Measurements from ENCODE around the gene TMEM132E.

TMEM132E gene

DNA sequence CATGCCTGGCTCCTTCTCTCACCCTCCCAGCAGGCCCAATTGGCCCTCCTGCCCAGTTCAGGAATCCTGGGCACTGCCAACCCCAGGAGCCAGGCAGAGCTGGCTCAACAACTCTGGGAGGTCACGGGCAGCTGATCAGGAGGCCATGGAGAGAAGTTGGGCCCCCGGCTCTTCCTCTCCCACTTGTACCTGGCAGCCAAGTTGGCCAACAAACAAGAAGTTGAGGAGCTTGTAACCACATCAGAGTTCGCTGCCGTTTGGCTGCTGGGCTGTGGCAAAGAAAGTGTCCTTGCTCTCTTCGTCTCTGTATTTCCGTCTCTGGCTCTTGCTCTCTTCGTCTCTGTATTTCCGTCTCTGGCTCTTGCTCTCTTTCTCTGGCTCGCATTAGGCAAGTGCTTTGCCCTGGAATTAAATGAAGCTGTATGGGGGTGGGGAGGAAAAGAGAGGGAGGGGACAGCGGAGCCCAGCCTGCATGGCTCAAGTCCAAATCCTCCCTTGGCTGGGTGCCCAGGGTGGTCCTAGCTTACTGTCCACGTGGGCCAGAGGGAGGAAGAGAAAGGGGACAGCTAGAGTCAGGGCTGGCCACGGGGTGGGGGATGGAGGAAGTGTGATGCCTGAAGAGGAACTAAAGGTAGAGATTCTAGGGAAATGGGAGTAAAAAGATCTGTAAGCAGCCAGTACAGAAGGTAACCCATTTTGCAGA is 7.8 kb upstream of the TMEM132E start:
- no peak for DNase-seq

DNA sequence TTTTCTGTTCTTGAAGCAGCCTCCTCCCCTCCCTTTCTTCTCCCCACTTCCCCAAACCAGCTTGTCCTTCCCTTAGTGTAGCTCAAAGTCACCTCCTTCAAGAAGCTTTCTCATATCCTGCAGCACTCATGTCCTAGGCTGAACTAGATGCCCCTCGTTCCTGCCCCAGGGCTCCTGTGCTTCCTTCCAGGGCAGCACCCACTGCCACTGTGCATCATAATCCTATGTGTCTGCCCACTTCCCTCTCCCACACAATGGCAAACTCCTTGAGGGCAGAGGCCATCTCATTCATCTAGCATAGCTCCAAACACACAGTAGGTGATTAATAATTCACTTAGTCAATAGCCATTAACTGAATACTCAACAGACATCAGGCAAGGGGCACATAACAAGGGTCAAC is 6.9 kb upstream of the TMEM132E start:
- no peak for DNase-seq

DNA sequence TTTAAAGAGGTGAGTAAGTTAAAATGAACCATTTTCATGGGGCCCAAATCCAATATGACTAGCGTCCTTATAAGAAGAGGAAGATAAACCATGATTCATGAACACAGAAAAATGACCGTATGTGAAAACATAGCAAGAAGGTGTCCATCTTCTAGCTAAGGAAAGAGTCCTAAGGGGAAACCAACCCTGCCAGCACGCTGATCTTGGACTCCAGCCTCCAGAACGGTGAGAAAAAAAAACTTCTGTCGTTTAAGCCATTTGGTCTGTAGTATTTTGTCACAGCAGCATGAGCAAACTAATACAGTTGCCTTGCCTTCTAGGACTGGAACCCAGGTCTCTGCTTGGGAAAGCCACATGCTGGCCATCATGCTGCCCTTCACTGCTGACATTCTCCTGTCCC is 4.2 kb upstream of the TMEM132E start:
- DNase-seq = no peak

DNA sequence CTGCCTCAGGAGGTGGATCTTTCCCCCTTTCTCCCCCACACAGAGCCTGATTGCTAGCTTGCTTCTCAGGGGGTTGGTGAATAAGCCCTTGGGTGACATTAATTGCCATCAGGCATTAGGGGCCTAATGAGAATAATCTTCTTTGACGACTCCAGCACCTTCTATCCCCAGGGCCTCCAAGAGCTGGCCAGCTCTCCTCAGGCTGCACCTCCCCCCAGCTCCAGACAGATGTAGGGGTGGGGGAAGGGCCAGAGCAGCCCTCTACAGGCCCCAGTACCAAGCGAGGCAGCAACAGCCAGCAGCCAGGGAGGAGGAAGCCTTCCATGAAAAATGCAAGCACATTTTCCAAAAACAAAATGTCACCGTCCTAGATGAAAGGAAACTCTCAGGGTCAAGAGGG is 1.4 kb upstream of the TMEM132E start:
- no peak for DNase-seq

DNA sequence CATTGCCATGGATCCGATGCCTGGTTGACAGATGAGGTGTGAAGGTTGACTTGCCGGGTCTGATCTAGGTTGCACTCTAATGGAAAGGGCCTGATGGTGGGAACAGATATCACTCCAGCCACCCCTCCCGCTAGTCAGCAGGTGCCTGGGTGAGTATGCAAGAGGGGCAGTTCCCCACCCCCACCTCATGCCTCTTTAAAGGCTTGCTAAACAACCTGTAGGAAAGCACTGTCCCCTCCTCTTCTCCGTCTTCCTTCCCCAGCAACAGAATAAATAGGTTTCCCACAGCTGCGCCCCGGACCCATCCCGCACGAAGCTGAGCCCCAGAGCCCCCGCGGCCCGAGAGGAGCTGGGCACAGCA is 746 bp upstream of the TMEM132E start:
- no peak for DNase-seq

DNA sequence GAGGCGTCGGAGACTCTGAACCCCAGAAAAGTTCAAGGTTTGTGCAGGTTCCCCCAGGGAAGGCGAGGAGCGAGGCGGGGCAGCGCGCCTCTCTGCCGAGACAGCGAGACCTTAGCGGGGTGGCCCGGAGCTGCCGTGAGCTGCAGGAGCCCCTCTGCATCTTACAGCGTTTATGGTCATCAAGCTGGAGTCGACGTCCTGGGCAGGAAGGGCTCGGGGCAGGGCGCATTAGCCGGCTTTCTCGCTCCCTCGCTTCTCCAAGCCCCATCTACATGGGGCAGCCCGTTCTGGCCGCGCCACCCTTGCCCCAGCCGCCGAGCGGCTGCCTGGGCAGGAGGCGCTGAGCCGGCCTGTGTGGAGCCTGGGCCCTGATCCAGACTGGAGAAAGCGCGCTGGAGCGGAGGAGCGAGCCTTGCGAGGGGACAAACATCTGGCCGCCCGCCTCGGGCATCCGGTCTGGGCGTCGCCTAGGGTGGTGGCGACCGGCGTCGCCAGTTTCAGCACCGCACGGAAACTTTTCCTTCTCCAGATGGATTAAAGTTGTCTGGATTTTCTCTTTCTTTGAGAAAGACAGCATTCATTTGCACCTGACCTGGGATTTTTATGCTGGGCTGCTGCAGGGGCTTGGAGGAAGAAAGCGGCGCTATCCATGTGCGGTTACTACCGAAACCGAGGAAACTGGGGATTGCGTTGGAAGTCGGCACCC is 750 bp downstream of the TMEM132E start:
- DNase-seq = no peak

DNA sequence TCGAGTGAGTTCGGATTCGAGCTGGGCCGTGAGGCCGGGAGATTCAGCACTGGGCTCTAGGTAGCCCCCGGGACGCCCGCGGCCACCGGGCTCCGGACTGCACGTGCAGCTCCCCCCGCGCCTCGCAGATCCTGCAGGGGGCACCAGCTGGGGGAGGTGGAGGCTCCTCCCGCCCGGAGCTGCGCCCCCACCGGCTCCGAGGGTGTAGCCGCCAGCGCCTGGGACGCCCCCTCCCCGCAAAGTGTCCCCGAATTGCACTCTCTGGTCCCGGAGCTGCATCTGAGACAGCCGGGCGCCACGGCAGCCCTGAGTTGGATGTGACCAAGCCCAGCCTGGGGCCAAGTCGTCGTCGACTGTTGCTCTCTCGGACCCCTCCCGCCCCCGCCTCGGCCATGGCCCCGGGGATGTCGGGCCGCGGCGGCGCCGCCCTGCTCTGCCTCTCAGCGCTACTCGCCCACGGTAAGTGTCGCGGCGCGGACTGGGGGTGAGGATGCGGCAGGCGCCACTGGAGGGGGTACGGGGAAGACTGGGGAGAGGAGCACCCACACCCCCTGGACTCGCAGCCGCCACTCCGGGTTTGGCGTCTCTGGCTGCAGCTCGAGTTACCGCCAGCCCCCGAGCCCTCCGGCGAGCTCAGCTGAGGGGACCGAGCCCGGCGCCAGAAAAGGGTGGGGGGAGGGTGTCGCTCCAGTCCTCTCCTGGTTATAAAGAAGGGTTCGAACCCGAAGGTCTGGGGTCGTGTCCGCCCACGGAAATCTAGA is 1.5 kb downstream of the TMEM132E start:
- peak; percentile 15 for DNase-seq

DNA sequence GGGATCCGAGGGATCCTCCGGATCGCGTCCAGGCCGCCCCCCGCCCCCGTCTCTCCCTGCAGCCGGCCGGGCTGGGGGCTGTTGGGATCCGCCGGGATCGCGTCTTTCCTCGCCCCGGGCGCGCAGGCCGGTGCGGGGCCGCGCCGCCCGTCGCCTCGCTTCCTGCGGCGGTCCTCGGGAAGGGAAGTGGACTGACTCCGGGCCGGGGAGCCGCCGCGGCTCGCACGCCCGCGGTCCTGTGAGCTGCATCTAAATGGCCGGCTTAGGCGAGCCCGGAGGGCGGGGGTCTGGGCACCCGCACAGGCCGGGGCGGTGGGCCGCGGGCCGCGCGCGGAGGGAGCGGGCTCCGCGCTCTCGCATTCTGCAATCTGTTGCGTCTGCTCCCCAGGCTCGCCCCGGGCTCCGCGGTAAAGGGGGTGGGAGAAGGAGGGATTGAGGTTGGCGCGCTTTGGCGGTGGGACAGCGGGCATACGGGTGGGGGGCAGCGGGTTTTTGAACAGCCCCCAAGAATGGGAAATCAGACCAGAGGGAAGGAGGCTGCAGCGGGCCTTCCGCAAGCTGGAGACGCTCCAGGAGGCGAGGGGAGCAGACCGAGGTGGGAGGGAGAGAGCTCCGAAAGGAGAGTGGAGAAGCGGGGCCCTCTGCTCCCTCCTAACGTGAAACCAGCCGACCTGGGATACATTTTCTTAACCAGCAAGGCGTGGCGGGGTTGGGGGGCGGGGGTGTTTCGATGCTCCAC is 2.2 kb downstream of the TMEM132E start:
- no peak for DNase-seq

DNA sequence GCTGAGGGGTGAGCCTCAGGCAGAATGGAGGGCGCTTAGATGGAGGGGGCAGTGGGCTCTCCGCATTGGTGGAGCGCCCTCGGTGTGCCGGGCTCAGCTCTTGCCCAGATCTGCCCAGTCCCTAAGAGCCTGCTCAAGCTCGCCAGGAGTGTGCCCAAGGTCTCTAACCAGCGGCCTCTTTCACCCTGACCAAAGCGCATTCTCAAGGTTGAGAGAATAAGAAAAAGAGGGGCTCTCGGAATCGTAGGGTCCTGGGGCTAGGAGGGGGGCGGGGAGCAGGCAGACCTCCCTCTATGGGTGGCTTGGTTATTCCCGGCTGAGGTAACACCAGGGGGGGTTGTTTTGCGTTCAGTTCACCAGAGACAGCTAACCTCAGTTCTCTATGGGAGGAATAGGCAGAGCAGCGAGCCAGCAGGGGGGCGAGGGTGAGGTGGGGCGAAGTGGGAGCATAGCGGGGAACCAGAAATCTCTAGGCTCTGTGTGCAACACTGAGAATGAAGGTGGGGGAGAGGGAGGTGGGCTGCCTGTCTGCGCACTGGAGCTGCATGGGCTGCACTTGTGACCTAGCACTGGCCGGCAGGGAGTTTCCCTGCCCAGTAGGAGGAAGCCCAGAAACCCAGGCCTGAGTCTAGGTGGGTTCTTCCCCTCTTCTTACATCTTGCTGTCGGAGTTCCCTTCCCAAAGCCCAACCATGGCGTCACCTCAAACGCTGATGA is 3.0 kb downstream of the TMEM132E start:
- no peak for DNase-seq

DNA sequence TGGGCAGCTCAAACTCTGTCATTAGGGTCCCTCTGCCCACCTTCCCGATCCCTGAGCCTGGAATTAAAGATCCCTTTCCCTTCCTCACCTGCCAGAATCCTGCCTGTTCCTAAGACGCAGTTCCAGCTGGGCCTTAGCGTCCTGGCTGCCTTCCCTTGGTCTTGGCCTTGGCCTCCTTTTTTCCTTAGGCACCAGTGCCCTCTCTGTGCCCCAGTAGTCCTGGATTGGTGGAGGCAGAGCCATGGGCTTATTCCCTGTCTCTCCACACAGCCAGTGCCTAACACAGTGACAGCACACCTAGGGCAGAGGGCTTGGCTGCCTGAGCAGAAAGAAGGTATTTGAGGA is 3.5 kb downstream of the TMEM132E start:
- no peak for DNase-seq

DNA sequence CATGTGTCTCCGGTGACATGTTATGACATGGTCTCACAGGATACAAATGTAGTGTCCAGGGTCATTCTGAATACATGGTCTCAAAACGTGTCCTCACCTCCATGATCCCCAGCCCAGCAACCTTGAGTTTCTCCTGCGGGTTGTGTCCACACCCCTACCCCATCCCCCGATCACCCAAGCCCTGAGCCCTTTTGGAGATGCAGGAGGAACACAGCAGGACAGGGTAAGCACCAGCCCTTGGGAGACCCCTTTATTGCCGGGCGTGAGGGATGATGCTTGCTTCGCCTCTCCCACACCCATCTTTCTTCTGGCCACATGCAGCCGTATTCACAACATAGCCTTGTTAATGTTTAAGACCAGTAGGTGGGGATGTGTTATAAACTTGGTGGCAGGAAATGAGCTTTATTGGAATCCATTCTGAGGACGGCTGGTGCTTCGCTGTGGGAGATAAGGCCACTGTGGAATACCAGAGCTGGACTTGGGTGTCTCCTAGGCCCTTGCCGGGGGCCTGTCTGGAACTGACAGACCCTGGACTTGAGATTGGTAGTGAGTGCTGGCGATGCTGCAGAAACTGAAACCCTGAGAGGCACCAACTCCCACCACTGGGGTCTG is 5.5 kb downstream of the TMEM132E start:
- no peak for DNase-seq

DNA sequence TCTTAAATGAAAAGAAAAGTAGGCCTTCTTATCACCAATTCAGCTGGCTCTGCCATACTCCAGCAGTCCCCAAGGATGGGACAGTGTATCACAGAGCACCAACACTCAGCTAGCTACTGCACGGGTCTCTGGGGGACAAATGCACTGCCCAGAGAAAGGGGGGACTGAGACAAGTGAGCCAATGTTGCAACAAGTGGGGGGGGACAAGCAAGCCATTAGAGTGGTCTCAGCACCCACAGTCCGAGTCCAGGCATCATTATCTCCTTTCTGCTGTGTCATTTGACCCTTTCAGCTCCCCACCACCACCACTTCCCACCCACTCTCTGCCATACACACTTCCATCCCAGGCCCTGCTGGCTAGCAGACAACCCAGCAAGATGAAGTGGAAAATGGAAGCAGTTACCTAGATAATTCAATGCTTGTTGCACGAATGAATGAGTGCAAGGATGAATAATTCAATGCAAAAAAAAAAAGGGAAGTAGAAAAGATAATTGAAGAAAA is 7.0 kb downstream of the TMEM132E start:
- no peak for DNase-seq

DNA sequence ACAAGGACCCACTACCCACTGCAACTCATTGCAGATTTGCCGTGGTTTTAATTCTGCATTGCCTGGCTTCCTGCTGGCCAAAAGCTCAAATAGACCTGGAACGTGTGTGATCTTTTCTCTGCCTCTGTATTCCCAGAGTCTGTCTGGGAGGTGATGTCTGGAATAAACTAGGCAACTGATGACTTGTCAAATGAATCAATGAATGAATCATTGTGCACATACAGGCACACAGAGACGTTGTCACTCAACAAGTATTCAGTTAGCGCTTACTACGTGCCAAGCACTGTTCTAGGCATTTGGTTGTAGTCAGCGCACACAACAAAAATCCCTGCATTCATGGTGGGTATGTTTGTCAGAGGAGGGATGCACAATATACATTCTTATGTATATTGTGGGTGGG is 8.9 kb downstream of the TMEM132E start:
- DNase-seq = no peak

DNA sequence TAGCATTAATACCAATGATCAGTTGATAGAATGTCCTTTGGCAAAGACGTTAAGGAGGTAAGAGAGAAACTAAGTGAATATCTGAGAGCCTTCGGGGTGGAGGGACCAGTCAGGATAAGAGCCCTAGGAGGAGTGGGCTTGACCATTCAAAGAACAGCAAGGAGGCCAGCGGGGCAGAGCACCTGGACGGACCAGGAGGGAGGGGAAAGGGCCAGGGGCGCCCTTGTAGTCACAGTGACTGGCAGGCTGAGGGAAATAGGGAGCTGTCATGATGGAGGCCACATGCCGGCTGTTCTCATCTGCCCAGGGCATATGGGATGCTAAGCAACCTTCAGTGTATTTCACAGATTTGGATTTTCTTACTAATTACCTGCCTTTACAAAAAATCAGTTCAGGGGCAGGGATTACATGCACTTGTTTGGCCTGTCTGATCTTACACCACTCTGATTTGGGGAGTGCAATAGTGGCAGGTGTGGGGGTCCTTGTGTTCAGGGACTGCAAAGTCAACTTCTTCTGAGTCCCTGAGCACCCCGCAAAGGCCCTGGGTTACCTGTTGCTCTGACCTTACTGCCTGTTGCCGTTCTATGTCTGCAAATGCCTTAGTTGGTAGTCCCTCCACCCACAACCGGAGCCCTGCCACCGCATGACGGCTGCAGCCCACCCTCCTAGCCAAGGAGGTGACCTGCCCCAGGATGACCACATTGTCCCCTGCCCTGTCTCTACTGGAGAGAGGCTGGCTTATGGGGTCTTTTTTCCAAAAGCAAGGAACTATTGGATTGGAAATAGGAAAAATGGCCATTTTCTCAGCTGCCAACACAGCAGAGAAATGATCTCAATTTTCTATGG is 10.0 kb downstream of the TMEM132E start:
- no peak for DNase-seq

DNA sequence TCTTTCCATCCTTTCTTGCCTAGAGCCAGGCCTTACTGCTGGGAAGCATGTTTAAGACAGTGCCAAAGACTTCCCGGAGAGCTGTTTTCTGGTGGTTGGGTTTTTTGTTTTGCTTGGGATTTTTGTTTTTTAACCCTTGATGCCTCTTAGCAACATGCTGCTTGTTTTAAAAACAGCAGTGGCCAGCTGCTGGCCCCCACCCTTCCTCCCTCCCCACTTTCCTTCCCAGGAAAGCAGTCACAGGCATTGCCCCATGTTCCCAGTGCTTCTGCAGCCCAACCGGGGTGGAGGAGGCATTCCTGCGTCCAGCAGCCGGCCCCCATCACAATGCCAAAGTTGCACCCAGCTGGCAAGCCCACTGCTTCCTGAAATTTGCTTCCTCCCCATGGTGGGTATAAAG is 12.6 kb downstream of the TMEM132E start:
- no peak for DNase-seq

DNA sequence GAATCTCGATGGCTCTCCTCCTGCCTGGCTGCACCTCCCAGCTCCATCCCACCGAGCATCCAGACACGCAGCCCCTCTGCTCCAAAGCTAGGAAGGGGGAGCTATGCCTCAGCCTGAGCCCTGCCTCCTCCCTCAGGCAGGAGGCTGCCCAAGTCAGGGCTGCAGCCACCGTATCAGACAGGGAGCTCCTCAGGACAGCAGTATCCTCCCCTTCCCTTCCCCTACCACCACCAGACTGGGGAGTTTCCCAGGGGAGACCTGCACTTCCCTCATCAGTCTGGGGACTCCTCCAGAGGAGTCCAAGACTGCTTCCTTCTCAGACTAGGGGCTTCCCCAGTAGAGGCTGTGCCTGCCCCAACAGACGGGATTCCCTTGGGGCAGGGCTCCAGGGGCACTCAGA is 17.5 kb downstream of the TMEM132E start:
- no peak for DNase-seq

DNA sequence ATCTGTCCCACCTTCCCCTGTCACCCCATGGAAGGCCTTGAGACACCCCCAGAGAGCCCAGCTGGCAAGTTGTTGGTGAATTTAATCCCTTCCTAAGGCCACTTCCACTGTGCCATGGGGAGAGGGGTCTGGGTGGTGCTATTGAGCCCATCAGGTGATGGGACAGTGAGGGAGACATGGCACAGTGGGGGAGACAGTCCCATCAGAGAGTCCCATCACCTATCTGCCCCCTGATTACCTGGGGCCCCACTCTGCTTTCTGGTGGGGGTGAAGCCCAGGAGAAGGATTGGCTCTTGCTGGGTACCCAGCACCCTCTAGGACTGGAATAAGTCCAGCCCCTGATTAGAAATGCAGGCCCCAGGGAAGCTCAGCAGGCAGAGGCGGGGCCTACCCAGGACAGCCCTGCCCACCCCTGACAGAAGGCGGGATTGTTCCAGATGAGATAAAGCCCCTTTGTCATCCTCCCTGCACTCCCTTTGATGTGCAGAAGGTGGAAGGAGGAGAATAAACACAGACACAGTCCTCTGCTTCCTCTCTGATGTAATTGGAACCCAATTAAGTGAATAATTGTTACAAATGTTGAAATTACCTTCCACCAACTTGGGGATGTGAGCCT is 18.9 kb downstream of the TMEM132E start:
- DNase-seq = no peak

DNA sequence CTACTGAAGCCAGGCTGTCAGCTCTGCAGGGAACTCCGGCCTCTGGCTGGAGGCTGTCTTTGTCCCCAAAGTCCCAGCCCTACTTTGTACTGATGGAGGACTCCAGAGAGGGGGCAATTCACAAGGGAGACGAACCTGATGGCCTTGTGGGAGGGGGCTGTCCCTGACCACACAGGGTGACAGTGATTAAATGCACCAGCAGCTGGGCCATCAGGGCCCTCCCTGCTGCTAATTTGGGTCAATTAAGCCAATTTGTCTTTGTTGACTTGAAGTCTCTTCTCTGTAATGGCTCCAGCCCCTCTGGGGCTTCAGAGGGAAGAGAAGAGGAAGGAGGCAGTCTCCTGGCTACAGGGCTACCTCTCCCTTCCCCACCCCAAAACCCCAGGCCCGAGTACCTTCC is 22.0 kb downstream of the TMEM132E start:
- DNase-seq = no peak

DNA sequence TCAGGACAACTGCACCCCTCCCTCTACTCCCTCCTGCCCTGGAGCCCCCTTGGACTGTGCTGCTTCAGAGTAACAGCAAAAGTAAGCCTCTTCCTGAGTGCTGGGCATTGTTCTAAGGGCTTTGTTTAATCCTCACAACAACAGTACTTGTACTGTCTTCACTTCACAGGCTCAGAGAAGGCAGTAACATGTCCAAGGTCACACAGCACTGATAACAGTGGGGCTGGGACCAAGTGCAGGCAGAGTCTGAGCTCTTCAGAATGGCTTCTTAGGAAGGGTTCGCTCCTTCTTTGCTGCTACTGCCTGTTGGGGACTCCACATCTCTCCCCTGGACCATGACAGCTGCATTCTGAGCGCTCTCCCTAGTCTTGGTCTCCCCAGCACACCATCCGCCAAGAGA is 24.6 kb downstream of the TMEM132E start:
- DNase-seq = no peak

DNA sequence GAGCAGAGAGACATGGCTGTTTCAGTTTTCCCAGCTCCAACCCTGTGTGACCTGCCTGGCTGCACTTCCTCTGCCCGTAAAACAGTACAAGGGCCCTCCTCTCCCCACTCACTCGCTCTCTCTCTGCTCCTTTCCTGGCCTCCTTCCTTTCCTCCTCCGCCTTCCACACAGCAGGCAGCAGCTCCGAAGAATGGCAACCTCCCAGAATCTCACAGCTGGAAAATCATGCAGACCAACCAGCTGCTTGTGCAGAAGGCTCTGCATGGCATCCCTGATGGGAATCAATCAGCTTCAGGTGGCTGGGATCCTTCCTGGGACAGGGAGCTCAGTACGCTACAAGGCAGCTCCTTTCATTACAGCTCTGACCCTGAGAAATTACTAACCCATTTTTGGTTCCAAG is 27.4 kb downstream of the TMEM132E start:
- DNase-seq = no peak

DNA sequence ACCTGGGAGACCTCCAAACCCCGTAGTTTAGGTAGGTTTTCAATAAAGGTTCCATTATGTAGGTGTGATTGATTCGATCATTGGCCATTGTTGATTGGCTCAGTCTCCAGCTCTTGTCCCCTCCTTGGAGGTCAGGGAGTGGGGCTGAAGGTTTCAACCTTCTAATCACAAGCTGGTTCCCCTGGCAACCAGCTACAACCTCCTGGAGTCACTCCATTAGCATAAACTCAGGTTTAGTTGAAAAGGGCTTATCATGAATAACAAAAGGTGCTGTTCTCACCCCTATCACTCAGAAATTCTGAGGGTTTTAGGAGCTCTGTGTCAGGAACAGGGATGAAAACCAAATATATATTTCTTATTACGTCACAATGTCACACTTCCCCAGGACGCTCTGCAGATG is 28.5 kb downstream of the TMEM132E start:
- DNase-seq = no peak
